NCI-H2227 (cell line): ENCODE measurements around the gene CASZ1.
A peak's percentile ranks its signal among the peaks of the same experiment; 100 is the strongest.

ENCODE experiments used
- DNase-seq: peaks from one replicate; lab custom pipeline; 2025; ENCODE audit not compliant: unreplicated experiment; lab: John Stamatoyannopoulos, UW

The CASZ1 gene

DNA sequence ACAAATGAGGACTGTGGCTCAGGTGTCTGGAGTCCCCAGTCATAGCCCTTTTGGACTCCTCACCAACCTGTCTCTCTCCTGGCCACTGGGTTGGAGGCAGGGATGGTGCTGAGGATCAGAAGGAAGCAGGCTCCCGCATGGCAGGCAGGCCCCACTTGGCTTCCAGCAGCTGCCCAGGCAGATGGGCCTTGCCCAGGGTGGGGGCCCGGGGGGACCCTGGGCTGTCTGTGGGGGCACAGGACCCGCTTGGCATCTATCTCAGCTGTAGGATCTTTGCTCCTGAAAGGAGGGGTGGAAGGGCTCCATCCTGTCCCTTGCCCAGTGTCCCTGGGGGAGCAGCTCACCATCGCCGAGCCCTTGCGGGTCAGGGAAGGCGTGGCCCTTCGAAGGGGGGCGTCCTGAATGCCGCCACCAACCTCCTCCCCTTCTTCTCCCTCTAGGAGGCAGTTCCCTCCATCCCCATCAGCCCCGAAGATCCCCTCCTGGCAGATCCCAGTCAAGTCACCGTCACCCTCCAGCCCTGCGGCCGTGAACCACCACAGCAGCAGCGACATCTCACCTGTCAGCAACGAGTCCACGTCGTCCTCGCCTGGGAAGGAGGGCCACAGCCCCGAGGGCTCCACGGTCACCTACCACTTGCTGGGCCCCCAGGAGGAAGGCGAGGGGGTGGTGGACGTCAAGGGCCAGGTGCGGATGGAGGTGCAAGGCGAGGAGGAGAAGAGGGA, 167.2 kb downstream of the CASZ1 start:
- no peak for DNase-seq

DNA sequence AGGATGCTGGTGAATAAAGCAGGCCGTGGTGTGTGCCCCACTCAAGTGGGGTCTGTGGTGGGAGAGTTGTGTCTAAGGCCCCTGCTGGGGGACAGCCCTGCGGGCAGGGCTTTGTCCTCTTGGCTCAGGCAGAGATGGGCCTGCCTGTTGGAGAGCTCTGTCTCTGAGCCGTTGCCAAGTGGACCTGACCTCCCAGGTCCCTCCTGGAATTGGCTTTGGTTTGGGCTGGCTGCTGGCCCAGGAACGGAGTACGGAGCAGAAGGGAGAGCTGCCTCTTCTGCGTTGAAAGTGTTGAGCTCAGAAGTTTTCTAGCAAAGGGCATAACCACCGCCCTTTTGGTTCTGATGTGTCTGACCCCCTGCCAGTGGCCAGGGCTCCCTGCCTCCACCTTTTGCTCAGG, 167.8 kb downstream of the CASZ1 start:
- DNase-seq = no peak

DNA sequence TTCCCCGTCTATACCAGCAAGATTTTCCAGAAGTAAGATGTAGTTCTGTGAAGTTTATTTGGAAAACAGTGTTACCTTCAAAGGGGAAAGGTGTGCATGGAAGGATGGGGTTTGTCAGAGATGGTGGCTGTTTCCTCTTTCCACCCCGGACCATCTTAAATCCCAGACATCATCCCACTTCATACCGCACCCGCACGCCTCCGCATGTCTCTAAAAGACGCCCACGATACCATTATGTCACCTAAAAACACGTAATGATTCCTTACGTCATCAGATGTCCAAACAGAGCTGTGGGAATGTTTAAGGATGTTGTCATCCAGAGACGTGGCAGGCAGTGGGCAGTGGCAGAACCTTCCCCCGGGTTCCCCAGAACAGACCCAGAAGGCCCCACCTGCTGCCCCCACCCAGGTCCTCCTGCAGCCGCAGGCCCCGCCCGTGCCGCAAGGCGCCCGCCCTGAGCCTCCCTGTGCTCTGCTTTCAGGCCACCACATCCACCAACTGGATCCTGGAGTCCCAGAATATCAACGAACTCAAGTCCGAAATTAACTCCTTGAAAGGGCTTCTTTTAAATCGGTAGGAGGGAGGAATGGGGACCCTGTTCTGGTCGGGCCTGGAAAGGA, 169.5 kb downstream of the CASZ1 start:
- no peak for DNase-seq

DNA sequence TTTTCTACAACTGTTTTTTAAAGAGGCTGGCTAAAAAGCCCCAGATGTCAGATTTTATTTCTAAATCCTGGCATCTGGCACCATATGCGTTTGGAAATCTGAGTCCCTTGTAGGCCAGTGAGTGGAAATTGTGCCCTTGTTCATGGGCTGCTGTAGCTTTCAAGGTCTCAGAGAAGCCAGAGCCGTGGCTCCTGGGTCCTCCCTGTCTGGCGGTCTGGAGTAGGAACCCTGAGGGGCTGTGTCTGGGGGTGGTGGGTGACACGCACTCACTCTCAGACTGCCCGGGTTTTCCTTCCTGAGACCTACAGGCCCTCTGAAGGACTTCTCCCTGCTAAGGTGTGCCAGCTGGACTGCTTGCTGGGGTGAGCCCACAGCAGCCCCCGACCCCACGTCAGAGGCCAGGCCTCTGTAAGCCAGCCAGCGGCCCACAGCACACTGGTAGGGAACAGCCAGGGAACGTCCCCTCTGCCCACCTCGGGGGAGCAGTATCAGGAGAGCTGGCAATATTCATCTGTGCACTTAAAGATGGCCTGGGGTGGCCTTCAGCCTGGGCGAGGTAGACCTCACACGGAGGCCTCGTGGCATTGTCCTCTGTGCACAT, 170.2 kb downstream of the CASZ1 start:
- DNase-seq = no peak

DNA sequence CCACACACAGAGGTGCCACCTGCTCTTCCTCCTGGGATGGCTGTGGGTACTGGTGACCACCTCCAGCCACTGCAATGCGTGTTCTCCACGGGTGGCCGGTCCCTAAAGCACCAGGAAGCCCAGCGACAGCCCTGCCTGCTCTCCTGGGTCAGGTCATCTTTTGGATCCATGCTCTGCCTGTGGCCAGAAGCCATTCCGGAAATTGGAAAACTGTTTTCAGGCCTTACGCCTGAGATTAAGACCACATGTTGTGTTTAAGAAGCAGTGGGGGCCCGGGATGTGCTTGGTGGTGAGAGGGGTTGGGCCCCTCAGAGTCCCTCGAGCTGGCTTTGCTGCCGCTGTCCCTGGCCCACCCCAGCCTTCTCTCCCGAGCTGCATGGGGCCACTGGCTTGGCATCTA, 170.9 kb downstream of the CASZ1 start:
- no peak for DNase-seq

DNA sequence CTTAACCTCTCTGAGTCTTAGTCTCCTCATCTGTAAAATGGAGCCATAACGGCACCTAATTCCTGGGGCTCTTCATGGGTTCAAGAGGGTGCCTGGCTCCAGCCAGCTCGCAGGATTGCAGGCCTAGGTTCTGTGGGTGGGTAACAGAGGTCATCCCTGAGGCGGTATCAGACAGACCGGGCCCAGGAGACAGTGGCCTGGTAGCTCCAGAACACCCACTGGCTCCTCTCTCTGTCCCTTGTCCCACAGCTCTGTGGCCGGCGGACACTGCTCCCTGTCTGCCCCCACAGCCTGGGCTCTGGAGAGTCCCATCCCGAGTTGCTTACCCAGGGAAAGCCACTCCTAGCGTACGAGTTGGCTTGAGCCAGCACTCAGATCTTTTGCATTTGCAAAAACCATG, 171.4 kb downstream of the CASZ1 start:
- no peak for DNase-seq

DNA sequence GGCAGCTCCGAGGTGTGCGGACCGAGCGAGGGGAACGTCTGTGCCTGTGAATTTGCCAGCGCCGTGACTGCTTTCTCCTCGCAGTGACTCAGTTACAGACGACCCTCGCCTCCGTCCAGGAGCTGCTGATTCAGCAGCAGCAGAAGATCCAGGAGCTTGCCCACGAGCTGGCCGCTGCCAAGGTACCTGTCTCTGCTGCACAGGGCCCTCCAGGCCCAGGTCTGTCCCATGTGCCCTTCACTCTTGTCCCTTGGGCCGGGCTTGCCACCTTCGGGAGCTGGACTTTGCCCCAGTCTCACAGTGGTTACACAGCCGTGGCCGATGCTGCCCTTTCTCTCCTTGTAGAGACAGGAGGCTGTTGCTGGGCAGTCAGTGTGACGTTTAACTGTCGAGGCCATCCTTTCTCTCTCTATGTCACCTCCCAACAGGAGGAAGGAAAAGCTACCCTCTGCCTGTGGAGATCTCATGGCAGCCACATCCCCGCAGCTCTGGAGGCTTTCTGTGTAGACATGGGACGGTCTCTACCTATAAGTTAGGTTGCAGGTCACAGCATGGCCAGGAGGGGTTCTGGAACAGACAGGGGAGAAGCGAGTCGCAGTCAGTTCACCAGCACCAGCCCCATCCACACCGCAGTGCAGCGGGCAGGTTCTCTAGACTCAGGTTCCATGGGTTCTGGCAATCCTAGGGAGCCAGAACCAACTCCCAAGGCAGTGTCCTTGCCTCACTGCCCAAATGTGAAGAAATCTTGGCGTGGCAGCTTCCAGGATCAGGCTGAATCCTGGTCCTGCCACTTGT, 172.0 kb downstream of the CASZ1 start:
- no peak for DNase-seq

DNA sequence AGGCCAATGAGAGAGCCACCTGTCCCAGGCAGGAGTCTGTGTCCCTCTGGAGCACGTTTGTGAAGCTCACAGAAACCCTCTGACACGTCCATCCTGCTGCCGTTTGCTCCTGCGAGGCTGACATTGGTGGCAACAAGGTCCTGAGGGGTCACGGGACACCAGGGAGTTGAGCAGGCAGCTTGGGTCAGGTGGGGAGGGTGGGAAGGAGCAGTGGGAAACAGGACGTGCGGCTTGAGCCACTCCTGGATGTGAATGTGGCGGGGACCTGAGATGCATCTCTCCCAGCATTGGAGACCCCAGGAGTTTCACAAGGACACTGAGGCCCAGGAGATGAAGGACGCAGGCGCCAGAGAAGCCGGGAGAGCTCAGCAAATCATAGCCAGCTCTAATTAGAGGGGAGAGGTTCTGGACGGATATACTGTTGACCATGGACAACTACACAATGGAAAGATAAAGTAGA, 172.7 kb downstream of the CASZ1 start:
- no peak for DNase-seq

DNA sequence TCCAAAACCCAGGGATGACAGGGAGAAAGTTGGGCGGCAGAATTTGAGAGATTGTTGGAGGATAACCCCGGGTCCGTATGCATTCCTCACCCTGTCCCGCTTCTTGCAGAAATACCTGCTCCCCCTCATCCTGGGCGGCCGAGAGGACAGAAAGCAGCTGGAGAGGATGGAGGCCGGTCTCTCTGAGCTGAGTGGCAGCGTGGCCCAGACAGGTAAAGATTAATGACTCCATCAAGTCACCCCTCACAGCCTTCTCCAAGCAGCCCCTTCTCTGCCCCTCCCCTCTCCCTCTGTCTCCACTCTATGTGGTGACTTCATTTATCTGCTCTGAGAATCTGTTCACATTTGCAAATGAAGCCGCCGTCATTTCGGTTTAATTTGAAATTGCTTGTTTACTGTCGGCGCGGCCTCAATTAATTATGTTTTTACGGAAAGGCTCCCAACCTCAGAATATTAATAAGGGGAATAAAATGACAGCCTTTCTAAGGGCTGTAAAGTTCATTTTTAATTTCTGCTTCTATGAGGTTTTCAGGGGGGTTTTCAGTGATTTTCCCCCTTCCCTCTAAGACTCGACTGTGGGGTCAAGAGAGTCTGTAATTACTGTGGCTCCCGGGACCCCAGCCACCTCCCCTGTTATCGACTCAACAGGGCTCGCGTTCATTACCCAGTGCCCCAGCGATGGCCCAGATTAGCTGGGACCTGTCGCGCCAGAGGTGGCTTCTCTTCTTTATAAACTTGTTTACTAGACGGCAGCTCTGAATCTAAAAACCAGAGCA, 173.3 kb downstream of the CASZ1 start:
- DNase-seq = peak; percentile 10

DNA sequence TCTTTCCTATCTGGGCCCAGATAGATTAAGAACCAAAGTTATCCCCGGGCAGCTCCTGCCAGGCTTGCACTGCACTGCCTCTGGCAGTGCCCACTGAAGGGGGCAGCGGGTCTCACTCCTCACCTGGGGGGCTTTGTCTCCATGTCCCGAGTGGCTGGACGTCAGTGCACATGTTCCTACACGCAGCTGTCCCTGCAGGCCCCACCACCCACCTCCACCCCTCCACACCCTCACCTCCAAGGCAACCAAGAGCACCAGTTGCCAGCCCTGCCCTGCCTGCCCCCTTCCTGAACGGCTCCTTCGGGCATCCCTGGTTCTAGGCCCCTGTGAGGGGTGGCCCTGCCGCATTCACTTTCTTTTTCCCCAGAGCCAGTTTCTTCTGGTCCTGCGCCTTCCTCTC, 174.5 kb downstream of the CASZ1 start:
- DNase-seq = no peak

DNA sequence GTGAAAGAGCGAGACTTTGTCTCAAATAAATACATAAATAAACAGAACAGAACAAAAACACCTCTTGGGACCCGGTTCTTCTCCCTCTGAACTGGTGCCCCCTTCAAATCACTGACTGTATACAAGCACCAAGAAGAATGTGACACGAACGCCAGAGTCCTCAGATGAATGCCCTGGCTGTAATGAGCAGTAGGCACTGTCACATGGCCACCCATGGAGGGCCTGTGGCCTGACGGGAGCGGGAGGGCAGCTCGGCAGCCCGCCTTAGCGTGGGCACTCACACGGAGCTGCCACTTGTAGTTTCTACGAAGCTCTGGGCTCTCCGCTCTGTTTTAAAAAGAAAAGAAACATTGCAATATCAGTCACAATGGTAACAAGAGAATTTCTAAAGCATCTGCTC, 175.7 kb downstream of the CASZ1 start:
- no peak for DNase-seq

DNA sequence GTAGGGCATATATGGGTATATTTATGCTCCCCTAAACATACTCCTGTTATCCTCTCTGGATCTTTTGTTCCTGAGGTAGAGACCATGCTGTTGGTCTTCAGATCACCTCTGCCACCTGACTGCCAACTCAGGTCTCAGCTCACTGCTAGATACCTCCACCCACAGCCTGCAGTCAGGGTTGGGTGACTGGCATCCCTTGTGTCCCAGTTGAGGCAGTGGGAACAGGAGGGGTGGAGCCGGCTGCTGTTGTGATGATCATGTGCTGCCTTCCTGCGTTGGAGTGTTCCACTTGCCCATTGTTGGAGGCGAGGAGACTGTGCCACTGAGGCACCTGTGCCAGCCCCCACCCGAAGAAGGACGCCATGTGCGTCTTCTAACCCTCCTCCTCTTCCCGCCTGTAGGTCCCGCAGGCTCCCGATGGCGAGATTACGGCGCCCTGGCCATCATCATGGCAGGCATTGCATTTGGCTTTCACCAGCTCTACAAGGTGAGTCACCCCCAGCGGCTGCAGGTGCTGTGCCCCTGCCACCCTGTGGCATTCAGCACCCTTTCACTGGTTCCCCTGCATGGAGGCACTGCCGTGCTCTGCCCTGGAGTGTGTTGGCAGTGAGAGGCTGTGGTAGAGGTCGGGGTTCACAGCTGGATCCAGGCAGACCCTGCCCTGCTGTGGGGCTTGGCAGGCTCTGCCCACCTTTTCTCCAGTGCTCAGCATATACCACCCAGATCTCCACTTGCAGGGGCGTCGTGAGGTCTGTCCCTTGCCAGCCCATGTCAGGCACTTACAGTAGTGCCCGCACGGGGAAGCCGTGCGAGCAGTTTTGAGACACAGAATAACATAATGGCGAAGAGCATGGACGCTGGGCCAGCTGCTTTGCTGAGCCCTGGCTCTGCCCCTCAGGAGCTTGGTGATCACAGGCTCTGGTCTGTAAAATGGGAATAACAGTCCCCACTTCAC, 178.2 kb downstream of the CASZ1 start:
- DNase-seq = no peak

DNA sequence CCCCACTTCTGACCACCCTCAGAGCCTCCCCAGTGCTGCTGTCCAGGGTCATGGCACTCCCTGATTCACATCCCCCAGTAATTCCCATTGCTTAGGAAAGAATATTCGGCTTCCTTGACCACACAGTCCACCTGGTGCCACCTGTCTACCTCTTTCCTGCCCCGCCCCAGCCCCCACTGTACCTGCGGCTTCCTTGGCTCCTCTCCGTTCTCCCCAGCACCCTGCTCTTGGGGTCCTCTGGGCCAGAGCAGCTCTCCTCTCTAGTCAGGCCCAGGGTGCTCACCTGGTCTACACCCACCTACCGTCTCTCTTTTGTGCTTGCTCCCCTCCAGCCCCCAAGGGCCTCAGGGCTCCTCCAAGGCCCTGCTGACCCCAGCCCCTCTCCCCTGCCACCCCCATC, 179.1 kb downstream of the CASZ1 start:
- no peak for DNase-seq

DNA sequence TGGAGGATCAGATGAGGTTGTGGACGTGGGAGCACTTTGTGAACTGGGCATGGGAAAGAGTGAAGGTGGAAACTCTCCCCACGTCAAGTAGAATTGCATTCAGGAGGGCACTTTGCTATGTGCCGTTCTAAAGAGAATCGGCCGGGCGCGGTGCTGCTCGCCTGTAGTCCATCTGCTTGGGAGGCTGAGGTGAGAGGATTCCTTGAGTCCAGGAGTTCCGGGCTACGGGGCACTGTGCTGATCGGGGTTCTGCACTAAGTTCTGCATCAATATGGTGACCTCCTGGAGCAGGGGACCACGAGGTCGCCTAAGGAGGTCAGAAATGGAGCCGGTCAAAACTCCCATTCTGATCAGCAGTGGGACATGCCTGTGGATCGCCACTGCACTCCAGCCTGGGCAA, 179.8 kb downstream of the CASZ1 start:
- DNase-seq = no peak

DNA sequence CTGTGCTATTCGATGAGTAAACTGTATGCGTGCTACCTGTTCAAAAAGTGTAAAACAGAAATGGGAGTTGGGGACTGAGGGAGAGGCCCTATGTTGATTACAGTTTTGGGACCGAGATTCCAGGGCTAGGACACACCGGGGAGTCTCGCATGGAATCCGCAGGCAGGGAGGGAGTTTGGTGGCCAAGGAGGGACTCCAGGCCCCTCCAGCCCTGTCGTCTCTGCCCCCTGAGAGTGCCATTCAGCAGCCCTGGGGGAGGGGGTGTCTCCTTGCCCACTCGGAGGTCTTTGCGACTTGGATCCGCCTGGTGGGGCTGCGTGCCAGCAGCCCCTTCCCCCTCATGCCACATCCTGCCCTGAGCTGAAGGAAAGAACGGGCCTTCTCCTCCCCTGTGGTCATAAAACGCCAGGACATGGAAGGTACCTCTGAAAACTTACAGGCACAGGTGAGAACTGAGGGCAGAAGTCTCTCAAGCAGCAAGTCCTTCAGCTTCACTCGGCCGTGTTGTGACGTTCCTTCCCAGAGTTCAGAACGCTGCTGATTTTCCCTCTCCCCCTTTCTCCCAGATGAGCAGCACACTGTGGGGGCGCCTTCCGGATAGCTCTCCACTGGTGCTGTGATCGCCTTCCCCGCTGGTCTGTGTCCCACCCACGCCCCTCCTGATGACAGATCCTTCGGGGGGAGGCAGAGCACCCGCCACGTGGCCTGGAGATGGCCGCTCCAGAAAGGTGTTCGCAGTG, 180.3 kb downstream of the CASZ1 start:
- no peak for DNase-seq

DNA sequence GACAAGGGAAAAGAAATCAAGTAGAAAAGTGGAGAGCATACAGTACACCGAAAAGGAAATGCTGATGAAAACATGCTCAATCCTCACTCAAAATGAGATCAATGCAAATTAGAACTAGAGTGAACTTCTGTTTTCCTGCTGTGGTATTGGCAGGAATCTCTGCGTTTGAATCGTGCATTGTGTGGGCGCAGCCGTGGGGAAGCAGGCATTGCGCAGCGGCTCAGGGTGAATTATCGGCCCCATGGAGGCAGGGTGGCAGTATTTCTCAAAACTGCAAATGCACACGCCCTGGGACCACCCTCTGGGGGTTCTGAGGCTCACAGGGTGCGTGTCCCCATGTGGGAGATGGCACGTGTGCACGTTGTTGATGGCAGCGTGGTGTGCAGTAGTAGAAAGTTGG, 181.1 kb downstream of the CASZ1 start:
- no peak for DNase-seq

DNA sequence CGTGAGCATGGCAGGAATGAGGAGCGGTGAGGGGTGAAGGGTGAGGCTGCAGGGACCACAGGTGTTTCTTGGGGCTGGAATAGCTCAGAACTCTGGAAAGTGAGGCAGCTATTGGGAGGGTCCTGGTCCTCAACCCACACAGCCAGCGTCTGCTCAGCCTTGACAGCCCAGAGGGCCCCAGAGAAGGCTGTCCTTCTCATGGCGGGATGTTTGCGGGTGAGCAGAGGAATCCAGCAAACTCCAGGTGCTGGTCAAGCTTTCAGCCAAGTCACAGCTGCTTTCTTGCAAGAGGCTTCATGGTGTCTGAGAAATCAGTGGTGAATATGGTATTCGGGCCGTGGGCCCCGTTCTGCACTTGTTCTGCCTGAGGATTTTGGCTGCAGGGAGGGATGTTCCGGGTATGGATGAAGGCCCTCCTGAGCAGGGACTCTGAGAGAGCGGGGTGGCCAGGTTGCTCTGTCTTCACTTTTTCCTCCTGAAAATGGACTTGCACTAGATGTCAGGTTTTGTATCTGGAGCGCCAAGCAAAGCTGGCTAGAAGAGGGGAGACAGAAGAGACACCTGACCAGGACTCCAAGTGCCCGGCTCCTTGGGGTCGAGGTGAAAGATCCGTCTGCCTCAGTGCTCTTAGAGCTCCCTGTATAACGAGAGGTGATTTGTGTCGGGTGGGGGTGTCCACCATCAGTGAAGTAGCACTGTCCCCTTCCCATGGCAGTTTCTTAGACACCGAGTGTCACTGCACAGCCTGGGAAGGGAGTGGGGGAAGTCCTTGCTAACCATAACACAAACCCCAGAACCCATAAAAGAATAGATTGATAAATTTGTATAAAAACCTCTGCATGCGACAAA, 181.8 kb downstream of the CASZ1 start:
- DNase-seq = no peak

DNA sequence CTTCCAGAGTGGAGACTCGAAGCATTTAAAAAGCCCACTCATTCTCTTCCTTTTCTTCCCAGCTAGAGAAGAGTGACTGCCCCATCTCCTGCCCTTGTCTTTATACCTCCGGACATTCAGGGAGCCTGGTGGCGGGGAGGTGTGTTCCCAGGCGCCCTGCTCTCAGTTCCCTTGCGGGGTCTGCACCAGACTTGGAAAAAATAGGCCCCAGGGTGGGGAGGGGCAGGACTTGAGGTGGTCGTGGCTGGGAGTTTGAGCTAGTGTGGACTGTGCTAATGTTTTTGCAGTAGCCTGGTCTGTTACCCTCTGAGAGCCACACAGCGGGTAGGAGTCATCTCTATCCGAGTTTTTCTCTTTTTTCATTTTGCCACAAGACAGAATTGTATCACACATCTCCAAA, 182.6 kb downstream of the CASZ1 start:
- no peak for DNase-seq
